GM21717 (cell line): ENCODE results near the gene AGPAT3.

ENCODE experiments used
- ATAC-seq: cut with Tn5 transposase; IDR thresholded peaks from one replicate; pipeline ENCODE4 v1.9.1; 2021; ENCODE audit warnings: mild to moderate bottlenecking, moderate library complexity; ENCODE audit not compliant: unreplicated experiment

Gene AGPAT3

GRCh38 chr21:43921571-43921978, 56.6 kb downstream of the AGPAT3 start:
- ATAC-seq: no peak

- ATAC-seq: no peak
Measured at GRCh38 chr21:43921979-43922945, 57.2 kb downstream of the AGPAT3 start.

DNA sequence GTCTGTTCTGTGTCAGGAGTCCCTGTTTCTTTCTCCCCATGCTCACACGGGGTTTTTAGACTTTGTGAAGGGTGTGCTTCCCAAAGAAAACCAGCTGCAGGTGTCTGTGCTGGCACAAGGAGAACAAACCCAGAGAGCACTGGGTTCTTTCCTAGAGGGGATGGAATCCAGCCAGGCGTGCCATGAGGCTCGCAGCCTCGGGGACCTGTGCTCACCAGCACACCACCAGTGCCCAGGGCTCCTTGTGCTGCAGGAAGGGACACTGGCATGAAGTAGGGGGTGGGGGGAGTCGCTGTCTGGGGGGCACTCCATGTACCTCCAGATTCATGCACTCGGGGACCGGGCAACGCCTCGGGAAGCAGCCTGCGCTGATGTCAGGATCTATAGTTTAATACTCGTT, 57.9 kb downstream of the AGPAT3 start:
- ATAC-seq: no peak

DNA sequence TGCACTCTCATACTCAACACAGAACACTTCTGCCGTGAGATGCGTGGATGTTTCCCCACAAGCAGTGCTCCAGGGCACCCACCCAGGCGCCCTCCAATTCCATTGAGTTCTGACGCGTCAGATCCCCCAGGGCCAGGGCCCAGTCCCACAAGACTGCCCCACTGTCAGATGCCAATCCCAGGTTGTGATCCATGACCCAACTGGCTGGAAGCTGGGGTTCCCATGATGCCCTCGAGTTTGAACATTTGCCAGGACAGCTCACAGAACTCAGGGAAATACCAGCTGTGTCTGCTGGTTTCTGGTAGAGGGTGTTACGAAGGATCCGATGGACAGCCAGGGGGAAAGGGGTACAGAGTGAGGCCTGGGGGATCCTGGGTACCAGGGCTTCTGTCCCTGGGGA, 58.4 kb downstream of the AGPAT3 start:
- ATAC-seq: no peak

DNA sequence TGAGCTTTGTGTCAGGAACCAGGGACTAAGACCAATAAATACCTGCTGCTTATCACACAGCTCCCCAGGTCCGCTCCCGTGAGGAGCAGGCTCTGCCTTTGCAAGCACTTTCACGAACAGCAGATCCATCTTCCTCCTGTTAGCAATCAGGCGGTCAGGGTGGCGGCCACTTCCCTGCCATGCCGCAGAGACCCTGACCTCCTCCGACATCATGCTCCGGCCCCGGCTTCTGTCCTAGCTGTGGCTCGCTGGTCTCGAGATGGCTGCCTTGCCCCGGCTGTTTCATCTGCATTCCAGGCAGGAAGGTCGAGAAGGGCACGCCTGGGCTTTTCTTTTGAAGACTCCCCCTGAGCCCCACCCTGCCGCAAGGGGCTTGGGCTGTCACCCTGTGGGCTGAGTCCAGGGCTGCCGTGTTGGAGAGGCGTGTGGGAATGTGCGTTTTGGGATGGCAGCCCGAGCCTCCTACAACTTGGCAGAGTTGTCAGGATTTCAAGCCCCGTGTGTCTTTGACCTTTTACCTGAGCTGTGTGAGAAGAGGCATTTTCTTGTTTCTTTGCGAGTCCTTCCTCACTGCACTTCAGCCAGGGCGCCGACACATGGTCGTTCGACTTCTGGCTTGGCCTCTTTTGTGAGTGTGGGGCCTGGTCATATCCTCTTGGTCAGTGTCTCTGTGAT, 59.5 kb downstream of the AGPAT3 start:
- ATAC-seq: no peak

- ATAC-seq: no peak
Measured at GRCh38 chr21:43925096-43925481, 60.1 kb downstream of the AGPAT3 start.

DNA sequence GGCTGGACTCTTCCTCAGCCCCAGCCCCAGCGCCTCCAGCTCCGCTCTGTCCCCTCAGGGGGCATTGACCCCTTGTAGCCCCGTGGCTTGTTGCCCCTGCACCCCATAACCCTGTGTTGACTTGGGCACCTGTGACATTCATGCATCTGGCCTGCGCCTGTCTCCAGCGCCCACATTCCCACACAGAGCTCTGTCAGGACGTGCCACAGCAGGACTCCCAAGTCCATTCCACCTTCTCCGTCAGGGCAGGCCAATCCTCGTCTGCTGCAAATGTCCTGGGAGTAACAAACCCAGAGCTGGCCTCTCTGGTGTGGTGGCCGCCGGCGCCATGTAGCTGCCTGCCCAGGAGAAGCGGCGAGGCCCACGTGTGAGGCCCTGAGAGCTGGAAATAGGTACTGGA, 60.6 kb downstream of the AGPAT3 start:
- no peak for ATAC-seq

DNA sequence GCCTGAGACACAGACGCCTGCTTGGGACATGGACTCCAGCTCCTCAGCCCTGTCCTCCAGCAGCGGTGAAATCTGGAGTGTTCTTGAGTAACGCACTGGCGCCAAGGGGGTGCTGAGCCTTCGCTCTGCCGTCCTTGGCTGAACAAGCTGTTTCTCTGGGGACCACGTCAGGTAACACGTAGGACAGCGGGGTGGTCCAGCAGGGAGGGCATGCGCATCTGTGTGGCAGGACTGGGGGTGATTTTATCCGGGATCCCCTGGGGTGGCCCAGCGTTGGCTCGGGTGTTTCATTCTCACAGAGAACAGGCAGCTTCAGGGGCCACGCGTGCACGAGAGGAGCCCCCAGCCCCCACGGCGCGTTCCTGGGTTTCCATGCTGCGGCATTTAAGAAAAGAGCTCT, 61.2 kb downstream of the AGPAT3 start:
- ATAC-seq: no peak

DNA sequence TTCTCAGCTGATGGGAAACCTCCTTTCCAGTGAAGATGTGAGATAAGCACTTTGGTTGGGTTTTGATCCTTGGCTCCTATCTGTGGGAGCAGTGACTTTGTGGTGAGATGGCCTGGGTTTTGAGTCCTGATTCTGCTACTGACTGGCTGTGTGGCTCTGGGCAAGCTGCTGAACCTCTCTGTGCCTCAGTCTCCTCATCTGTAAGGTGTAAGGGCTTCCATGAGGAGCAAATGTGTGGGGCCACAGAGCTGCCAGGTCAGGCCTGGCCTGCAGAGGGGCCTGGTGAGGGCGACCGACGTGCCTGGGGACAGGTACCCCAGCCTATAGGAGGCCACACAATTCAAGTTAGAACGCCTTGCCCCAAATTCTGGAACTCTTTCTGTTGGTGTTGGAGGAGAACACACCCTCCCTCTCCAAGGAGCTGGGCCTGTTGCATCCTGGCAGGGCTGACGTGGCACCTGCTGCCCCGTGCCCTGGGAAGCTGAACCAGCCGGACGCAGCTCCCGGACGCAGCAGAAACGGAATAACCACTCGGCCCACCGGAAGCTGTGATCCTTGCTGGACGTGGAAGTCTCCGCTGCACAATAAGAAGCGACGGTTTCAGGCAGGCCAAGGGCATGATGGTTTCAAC, 62.7 kb downstream of the AGPAT3 start:
- ATAC-seq: no peak

GRCh38 chr21:43928222-43929125, 63.5 kb downstream of the AGPAT3 start:
- ATAC-seq: no peak

DNA sequence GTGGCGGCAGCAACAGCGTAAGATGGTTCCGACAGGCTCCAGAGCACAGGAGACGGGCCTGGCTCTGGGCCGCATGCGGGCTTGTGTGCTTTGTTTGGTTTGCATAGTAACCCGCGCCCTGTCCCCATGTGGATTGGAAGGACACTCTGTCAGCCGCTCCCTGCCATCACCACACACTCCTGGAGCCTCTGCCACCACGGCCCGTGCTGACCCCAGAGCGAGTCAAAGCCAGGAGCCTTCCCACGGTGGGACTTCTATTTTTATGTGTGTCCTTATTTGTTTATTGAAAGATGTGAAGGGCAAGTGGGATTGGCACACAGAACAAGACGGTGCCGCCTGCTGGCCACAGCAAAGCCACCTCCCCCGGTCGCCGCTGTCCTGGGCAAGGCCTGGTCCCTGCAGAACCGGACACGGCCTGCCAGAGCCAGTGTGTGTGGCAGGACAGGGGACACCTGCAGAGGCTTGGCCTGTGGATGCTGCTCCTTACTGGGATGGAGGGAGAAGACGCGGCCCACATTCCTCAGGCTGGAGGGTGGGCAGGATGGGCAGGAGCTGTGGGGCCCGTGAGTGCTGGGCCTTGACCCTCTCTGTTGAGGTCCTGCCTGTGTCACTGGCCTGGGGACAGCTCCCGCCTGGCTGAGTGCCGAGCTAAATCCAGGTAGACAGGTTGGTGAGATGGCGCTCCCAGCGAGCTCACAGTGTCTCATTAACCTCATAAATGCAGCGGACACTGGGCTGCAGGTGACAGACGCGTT, 64.4 kb downstream of the AGPAT3 start:
- no peak for ATAC-seq

DNA sequence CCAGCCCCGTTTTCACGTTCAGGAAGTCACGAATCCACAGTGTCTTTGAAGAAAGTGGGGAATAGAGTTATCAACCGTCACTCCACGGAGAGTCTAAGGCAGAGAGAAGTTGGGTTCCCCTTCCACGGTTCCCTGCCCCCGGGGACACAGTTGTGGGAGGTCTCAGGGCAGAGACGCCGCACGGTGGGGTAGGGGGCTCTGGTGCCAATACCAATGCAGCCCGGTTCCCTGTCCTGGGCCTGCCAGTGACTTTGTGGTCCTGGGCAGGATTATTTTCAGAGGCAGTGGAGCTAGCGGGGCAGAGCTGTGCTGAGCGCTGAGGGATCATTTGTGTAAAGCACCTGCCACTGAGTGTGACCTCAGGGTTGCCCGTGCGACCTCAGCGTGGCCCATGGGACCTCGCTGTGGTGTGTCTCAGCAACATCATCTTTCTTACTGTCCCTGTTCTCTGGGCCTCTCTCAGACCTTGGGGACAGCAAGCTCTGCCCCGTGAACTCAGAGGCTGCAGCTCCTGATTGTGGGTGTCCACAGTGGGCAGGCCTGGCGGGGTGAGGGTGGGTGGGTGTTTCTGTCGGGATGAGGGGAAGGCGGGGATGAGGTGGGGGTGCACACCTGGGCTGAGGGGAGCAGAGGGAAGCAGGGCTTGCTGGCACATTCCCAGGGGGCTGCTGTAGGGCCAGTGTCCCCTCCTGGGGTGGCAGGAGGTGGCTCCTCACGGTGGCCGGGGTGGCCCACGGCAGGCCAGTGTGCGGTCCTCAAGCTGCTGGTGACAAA, 65.2 kb downstream of the AGPAT3 start:
- no peak for ATAC-seq

DNA sequence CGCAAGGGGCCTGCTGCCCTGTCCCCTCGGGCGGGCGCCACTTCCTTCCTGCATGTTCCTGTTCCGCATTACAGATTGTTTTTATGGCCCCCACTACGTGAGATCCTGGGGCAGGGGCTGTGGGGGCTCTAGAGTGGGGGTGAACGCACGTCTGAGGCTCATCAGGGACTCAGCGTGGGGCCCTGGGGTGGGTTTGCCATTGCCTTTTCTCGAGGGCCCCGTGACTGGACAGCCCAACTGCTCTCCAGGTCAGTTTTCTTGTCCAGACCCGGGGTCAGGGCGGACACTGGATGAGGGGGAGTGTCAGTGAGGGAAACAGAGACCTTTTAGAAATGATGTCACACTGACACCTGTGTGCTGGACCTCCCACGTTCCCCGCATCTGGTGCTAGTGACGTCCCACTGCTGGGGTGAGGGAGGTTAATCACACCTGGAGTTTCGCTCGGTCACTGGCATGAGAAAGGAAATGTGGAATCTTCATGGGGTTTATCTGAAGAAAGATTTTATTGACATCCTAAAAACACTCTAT, 65.9 kb downstream of the AGPAT3 start:
- no peak for ATAC-seq

GRCh38 chr21:43931489-43931888, 66.5 kb downstream of the AGPAT3 start:
- ATAC-seq: no peak

DNA sequence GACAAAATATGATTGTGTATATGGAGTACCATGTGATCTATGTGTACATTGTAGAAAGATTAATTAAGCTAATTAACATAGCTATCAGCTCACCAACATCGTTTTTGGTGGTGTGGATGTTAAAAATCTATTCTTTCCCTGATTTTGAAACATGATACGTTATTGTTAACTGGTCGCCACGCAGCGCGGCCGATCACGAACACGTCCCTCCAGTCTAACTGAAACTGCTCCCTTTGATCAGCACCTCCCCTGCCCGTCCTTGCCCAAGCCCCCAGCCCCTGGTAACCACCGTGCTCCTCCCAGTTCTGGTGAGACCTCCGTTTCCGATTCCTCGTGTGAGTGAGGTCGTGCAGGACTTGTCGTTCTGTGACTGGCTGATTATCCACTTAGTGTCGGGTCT, 67.0 kb downstream of the AGPAT3 start:
- ATAC-seq: no peak

DNA sequence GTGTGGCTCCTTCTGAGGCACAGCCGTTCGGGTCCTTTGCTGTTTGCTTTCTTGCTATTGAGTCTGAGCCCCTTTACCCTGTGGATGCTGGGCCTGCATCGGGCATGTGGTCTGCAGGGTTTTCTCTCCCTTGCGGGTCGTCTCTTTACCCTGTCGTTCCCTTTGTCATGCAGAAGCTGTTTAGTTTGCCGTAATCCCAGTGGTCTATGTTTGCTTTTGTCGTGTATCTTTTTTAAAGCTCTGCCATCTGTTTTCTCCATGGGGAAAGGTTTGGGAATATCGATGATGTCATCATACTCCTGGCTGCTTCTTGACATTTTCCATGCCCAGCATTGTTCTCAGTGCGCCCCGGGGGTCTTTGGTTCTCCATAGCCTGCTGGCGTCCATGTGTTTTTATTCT, 68.2 kb downstream of the AGPAT3 start:
- ATAC-seq: no peak

- ATAC-seq: no peak
Measured at GRCh38 chr21:43933680-43934079, 68.7 kb downstream of the AGPAT3 start.

GRCh38 chr21:43934116-43934515, 69.1 kb downstream of the AGPAT3 start:
- ATAC-seq: no peak
